ENCODE results near the gene PLP2. TPM values are rescaled to one million over a fixed set of nuclear protein-coding genes. Genes with fewer than 3 reads are reported as not detected.

PLP2 gene
- total and polyA plus RNA-seq, 2 of the 13 experiments (the other 11 are each of a cell fraction or from before 2014, with no cell fraction given): 0.40 to 3.6 TPM

DNA sequence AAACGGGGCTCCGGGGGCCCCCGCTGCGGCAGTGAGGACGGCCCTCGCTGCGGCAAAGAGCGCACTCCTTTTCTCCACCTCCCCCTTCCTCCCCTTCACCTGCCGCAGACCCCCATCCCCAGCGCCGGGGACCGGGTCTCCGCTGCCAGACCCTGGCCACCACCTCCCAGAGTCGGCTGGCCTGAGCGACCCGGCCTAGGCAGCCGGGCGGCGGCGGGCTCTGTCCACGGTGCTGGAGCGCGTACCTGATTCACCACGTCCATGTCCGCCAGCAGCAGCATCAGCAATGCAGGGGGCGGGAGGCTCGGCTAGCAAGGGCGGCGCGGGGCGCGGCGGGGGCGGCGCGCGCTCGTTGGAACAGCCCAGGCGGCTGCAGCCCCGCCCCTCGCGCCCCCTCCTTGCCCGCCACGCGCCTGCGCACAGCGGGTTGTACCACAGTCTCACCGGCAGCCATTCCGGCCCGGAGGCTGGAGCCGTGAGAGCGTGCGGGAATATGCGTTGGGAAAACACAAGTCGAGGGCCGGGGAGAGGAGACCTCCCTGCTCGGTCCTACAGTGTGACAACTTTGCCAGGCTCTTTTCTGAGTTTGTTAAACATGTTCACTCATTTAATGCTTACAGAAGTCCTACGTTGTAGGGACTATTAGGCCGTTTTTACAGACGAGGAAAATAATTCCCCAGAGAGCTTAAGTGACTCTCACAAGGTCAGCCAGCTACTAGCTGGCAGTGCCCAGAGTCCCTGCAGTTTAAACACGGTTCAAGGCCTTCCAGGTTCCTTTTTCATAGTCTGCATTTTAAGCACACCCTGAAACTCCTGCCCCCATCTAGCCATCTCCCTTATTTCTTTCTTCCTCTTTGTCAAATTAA is 28.4 kb downstream of the PLP2 start, which contains the start of gene SYP (continued):
- TF ChIP-seq FLYWCH1 (CRISPR knock-in tag; IDR thresholded peaks at IDR 0.05): 0 out of 2 replicates have a peak, but pooled peaks have one; percentile 53
- no peak for TF ChIP-seq MBD4 (IDR thresholded peaks at IDR 0.05; ENCODE audit: borderline replicate concordance, low read length)
- TF ChIP-seq IKZF4 (CRISPR knock-in tag; IDR thresholded peaks at IDR 0.05; ENCODE audit: borderline replicate concordance, low read depth, not compliant biosample characterization): peak; percentile 88
- TF ChIP-seq MAF1 (CRISPR knock-in tag; IDR thresholded peaks at IDR 0.05; ENCODE audit: borderline replicate concordance): peak; percentile 91; the same call in 1 of the 2 replicates
- no peak for TF ChIP-seq HNRNPUL1 (IDR thresholded peaks at IDR 0.05; ENCODE audit: low read depth, low read length)
- peak; percentile 73 for TF ChIP-seq ZNF761 (CRISPR knock-in tag; conservative IDR thresholded peaks at IDR 0.05)
- TF ChIP-seq HNF4G (IDR thresholded peaks at IDR 0.05; ENCODE audit: borderline replicate concordance, low read depth, low read length): 0 out of 2 replicates have a peak, but pooled peaks have one; percentile 3
- peak; percentile 28; the same call in 1 of the 2 replicates for TF ChIP-seq HNF4G (CRISPR knock-in tag; IDR thresholded peaks at IDR 0.05; ENCODE audit: borderline replicate concordance, low read depth)
- TF ChIP-seq ZFP36L1 (CRISPR knock-in tag; IDR thresholded peaks at IDR 0.05): no peak
- 0 out of 2 replicates have a peak, but pooled peaks have one; percentile 43 for TF ChIP-seq MTF2 (CRISPR knock-in tag; IDR thresholded peaks at IDR 0.05; ENCODE audit: borderline replicate concordance)
- TF ChIP-seq ZMAT3 (CRISPR knock-in tag; conservative IDR thresholded peaks at IDR 0.05): peak; percentile 96
- TF ChIP-seq ZNF503 (CRISPR knock-in tag; IDR thresholded peaks at IDR 0.05): peak; percentile 33; the same call in 1 of the 2 replicates
- TF ChIP-seq POLR2G (IDR thresholded peaks at IDR 0.05; ENCODE audit: low read depth, low read length): peak; percentile 84
- TF ChIP-seq ZNF670 (CRISPR knock-in tag; IDR thresholded peaks at IDR 0.05; ENCODE audit: borderline replicate concordance): 0 out of 2 replicates have a peak, but pooled peaks have one; percentile 56
- peak; percentile 74 for TF ChIP-seq ZNF205 (CRISPR knock-in tag; IDR thresholded peaks at IDR 0.05)
- TF ChIP-seq, protein P1, sequence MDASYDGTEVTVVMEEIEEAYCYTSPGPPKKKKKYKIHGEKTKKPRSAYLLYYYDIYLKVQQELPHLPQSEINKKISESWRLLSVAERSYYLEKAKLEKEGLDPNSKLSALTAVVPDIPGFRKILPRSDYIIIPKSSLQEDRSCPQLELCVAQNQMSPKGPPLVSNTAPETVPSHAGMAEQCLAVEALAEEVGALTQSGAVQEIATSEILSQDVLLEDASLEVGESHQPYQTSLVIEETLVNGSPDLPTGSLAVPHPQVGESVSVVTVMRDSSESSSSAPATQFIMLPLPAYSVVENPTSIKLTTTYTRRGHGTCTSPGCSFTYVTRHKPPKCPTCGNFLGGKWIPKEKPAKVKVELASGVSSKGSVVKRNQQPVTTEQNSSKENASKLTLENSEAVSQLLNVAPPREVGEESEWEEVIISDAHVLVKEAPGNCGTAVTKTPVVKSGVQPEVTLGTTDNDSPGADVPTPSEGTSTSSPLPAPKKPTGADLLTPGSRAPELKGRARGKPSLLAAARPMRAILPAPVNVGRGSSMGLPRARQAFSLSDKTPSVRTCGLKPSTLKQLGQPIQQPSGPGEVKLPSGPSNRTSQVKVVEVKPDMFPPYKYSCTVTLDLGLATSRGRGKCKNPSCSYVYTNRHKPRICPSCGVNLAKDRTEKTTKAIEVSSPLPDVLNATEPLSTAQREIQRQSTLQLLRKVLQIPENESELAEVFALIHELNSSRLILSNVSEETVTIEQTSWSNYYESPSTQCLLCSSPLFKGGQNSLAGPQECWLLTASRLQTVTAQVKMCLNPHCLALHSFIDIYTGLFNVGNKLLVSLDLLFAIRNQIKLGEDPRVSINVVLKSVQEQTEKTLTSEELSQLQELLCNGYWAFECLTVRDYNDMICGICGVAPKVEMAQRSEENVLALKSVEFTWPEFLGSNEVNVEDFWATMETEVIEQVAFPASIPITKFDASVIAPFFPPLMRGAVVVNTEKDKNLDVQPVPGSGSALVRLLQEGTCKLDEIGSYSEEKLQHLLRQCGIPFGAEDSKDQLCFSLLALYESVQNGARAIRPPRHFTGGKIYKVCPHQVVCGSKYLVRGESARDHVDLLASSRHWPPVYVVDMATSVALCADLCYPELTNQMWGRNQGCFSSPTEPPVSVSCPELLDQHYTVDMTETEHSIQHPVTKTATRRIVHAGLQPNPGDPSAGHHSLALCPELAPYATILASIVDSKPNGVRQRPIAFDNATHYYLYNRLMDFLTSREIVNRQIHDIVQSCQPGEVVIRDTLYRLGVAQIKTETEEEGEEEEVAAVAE (CRISPR knock-in tag; IDR thresholded peaks at IDR 0.05; ENCODE audit: borderline replicate concordance): 0 out of 2 replicates have a peak, but pooled peaks have one; percentile 34
- peak; percentile 75 for TF ChIP-seq BCL3 (CRISPR knock-in tag; IDR thresholded peaks at IDR 0.05)
- TF ChIP-seq, protein P2, sequence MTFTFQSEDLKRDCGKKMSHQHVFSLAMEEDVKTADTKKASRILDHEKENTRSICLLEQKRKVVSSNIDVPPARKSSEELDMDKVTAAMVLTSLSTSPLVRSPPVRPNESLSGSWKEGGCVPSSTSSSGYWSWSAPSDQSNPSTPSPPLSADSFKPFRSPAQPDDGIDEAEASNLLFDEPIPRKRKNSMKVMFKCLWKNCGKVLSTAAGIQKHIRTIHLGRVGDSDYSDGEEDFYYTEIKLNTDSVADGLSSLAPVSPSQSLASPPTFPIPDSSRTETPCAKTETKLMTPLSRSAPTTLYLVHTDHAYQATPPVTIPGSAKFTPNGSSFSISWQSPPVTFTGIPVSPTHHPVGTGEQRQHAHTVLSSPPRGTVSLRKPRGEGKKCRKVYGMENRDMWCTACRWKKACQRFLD (CRISPR knock-in tag; IDR thresholded peaks at IDR 0.05; ENCODE audit: borderline replicate concordance): peak; percentile 64; the same call in 1 of the 2 replicates
- TF ChIP-seq ZFP1 (CRISPR knock-in tag; IDR thresholded peaks at IDR 0.05): peak; percentile 14; the same call in 1 of the 2 replicates
